ENCODE measurements around the gene UBR4.

GRCh38 chr1:19229229-19229628 lies 19.2 kb upstream of the UBR4 start:
- TF ChIP-seq, protein P1, sequence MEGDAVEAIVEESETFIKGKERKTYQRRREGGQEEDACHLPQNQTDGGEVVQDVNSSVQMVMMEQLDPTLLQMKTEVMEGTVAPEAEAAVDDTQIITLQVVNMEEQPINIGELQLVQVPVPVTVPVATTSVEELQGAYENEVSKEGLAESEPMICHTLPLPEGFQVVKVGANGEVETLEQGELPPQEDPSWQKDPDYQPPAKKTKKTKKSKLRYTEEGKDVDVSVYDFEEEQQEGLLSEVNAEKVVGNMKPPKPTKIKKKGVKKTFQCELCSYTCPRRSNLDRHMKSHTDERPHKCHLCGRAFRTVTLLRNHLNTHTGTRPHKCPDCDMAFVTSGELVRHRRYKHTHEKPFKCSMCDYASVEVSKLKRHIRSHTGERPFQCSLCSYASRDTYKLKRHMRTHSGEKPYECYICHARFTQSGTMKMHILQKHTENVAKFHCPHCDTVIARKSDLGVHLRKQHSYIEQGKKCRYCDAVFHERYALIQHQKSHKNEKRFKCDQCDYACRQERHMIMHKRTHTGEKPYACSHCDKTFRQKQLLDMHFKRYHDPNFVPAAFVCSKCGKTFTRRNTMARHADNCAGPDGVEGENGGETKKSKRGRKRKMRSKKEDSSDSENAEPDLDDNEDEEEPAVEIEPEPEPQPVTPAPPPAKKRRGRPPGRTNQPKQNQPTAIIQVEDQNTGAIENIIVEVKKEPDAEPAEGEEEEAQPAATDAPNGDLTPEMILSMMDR (IDR thresholded peaks at IDR 0.05) = no peak
- TF ChIP-seq POLR2A (IDR thresholded peaks at IDR 0.05) = no peak
